A172 (cell line): Measurements from ENCODE around the gene OPRM1. TPM values are rescaled to one million over a fixed set of nuclear protein-coding genes. Genes with fewer than 3 reads are reported as not detected.
"Not testable (repeated sequence)": the region's sequence is repeated elsewhere in the genome, so short reads cannot be mapped to it uniquely, and the experiment has no call there.

ENCODE experiments used
- DNase-seq: peaks from one replicate; pipeline ENCODE4 v3.0.0-alpha.2; 2015; ENCODE audit warnings: low spot score
- total RNA-seq: library from RNA; depleted of rRNA; stranded (reverse); fragments of >200 nt; shearing (Covaris generic); gene quantifications from 2 replicates; pipeline ENCODE4 v1.2.3, GENCODE V29; 2014; rRNA removed

OPRM1 gene
- not detected in 2 replicates for total RNA-seq

- DNase-seq, result no peak
Measured at GRCh38 chr6:154039231-154039842, at the start of gene OPRM1. OPRM1 (plus strand) TSS chr6:154039240; CDS start chr6:154039545, 305 bp downstream.

DNA sequence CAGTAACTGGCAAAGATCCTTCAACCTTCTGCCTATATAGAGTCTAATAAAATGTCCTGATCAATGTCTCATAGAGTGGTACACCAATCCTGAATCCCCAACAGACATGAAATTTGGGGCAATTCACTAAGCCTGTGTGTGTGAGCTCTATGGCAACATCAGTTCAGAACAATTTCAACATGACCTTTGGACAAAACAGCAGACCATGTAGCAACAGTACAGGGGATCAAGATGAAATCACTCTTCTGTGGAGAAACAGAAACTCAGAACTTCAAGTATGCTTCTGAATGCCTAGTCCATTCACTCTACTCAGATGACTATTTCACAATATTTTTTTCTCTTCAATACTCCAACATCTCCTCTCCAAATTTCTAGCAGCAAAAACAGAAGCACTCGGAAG, 49.1 kb upstream of the OPRM1 start:
- no peak for DNase-seq

DNA sequence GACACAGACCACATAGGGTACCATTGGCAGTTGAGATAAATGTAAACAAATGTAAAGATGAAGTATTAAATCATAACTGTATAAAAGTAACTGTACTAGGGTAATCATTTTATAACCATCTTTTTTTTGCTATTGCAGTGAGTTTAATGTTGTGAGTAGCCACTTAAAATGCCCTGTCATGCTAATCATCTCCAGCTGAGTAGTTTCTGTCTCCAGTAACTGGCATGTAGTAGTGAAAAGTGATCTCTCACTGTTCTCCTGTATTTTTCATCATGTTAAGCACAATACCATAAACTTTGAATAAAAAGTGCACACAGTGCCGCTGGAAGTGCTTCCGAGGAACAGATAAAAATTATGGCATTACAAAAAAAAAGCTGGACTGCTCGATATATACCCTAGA, 45.0 kb upstream of the OPRM1 start:
- no peak for DNase-seq

- no peak for DNase-seq
Measured at GRCh38 chr6:153994811-153995210, 44.2 kb upstream of the OPRM1 start.

- DNase-seq, result no peak
Measured at GRCh38 chr6:153997221-153997620, 41.8 kb upstream of the OPRM1 start.

DNA sequence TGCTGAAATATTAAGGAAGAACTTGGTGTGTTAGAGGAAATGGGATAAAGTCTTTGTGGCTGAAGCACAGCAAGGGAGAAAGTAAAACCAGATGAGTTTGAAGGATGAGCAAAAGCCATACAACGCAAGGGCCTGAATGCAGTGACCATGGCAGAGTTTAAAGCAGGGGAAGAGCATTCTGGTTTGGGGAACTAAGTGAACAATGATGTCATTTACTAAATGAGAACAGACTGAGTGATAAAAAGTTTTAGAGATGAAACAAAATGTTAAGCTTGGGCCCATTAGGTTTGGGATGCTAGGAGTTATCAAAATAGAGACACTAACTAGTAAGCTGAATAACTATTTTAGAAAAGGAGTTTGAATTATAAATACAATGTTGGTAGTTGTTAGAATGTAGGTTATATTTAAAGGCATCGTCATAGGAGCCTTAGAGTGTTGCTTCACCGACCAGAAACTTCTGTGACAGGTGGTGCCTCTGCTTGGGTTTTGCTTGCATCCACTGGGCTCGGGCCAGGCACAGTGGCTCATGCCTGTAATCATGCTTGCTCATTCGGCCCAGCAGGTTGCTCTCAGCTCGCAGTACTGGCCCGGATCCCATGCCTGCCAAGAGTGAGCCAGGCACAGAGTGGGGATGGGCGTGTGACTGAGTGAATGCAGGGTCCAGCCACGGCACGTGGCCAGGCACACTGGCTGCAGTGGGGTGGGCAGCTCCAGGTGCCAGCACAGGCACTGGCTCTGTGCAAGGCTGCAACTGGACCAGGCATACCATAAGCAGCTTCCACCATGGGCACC, 37.4 kb upstream of the OPRM1 start:
- DNase-seq, result no peak

DNA sequence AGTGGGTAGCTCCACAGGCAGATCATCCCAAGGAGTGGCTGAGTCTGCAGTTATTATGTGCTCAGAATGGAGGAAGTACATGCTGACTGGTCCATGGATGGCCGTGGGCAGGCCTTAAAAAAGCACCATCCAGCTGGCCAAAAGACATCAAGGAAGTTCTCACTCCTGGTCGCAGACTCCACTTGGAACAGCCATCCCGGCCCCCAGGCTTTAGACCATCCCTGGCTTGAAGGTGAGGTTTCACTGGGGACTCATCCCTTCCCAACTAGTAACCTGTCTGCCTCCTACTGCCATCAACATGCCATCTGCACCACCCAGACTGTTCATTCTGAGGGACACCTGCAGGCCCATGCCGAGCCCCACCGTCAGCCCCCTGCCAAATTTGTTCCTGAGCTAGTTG, 36.1 kb upstream of the OPRM1 start:
- no peak for DNase-seq

DNA sequence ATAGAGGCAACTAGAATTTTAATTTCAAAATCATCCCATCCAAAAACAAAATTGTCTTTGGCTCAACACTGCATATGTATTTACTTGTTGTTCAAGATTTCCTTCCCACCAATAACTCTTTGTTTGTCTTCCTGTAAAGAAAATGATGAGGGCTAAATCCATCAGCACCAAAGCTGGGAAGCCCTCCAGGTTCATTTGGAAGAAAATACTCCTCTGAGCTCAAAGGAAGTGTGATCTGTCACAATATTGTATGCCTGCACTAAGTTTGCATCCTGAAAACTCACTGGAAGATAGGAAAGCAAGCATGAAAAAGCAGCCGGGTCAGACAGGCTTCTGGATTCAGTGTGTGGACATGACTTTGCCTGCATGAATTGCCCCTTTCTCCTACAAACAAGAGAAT, 28.7 kb upstream of the OPRM1 start:
- DNase-seq, result no peak

- no peak for DNase-seq
Measured at GRCh38 chr6:154012852-154013251, 26.2 kb upstream of the OPRM1 start.

GRCh38 chr6:154017786-154018185, 21.3 kb upstream of the OPRM1 start:
- DNase-seq, result no peak

- DNase-seq, result no peak
Measured at GRCh38 chr6:154030646-154031045, 8.4 kb upstream of the OPRM1 start.

DNA sequence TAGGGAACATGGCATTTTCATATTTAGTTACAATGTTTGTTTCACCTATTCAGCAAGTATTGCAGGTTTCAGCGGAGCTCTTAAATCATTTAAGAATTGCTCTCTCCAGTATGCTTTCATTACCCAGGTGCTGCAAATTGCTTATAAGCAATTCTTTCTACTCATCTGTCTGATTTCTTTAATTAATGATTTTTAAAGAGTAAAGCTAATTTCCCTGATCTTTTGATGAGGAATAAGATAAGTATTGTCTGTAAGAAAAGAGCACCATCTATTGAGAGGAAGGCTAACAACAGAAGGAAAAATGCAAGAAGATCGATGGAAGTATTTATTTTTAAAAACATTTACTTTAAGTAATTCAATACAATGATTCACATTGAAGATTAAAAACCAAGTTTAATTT, 2.0 kb downstream of the OPRM1 start:
- no peak for DNase-seq

DNA sequence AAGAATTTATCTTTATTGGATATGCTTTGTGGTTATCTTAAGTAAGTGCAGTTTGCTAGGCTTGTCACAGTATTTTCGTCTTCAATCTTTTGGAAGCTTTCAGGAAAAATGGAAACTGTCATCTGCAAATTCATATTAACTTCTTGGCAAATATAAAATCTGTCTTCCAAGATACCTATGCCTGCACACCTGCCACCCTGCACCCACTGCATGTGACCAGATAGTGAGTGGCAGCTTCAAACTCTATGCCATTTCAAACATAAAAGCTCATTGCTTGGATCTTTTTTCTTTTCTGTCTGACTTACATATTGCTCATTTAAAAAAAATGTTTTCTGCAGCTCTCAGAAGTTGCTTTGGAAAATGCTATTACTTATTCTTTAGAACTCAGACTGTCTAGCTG, 14.1 kb downstream of the OPRM1 start:
- DNase-seq, result no peak

DNA sequence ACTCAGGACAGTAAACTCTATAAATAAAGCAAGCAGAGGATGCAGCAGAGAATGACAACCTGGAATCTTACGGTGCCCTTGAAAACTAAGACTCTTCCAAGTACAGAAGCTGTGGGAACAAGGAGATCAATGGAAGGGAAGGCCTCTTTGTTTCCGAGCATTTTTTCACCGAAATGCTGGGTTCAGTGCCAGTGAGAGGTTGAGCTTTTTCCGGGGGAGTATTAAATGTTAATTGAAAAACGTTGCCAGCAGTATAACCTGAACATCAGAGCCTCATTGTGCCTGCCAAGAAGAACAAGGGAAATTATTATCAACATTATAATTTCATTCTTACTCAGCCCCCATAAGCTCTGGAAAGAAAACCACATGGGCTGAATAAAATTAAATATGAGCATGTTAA, 17.5 kb downstream of the OPRM1 start:
- DNase-seq, result no peak

DNA sequence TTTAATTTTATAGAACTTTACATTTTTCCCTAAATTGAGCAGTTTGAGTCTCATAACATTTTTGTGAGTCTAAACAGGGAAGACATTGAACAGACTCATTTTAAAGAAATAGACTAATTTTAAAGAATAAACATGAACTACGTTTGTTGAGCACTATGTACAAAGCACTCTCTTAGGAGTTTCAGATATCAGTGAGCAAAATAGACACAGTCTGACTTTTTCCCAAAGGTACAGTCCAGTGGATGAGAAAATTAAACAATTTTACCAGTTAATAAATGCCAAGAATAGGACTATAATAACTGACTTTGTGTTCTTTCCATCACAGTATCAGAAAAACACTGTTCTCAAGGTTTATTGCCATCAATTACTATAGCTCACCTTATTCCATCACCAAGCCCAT, 18.1 kb downstream of the OPRM1 start:
- DNase-seq, result no peak

GRCh38 chr6:154058963-154059680, 20.1 kb downstream of the OPRM1 start:
- DNase-seq, result no peak

DNA sequence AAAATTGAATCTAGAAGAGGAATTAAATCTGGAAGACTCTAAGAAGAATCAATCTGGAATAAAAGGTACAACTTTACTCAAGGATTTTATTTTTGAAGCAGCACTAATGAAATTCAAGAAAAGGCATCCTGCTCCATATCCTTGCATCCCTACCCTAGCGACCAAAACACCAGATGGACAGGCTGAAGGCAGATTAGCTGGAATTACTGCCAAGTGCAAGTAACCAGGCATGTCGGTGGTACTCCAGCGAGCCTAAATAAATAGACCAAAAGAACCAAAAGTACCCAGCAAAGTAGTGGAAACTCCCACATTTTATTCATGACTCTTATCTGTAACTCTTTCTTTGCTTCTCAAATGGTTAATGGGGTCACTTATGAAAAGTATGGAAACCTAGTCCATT, 21.0 kb downstream of the OPRM1 start:
- DNase-seq, result no peak

DNA sequence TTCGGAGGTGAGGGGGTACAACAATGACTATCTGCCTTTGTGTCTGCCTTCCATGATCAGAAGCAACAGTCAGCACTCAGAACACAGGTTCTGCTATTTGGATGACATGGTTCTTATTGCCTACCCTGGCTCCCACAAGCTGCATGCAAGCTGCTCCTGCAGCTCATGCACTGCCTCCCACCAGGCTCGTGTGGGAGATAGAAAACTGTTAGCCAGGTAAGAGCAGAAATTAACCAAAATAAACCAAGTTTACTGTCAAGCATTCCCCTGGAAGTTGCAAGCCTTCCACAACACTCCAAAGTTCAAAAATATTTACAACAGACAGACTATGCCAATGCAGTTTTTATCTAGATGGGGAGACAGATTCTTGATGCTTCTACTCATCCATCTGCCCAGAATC, 31.0 kb downstream of the OPRM1 start:
- DNase-seq, result no peak

DNA sequence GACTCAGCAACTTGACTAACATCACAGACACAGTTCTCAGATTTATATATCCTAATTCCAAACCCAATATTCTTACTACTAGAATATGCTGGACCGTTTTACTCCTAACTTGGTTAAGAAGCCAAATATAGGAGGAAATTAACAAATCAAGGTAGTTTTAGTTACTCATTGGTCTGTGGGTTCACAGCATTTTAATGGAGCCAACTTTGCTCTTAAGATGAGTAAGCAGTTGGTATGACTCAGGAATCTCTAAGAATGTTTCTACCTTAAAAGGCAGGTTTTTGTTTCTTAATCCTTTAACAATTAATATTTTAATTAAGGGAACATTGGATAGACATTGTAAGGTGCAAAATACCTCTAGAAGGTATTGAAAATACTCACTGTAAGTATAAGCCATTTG, 31.6 kb downstream of the OPRM1 start:
- peak; percentile 35 for DNase-seq

- no peak for DNase-seq
Measured at GRCh38 chr6:154071236-154071635, 32.2 kb downstream of the OPRM1 start.

DNA sequence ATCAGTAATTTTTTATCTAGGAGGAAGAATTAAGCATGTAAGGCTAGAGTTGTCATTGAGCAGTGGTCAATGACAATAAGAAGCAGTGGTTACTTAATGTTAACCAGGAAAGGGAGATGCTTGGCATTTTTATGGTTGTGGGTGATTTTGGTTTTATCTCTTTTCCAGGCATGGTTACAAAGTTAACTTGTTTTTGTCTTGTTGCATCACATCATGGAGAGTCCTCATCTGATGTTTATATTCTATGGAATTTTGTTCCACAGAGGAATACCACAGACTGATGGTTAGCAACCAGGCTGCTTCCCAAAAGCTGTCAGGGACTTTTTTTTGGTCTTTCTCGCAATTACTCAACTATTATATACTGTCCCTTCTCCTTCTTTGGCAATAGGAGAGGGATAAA, 32.7 kb downstream of the OPRM1 start:
- no peak for DNase-seq

- DNase-seq, result not testable (repeated sequence)
Measured at GRCh38 chr6:154078596-154078995, 39.6 kb downstream of the OPRM1 start.
